ENCODE measurements around the gene C3. TPM values are rescaled to one million over a fixed set of nuclear protein-coding genes. Genes with fewer than 3 reads are reported as not detected.

The C3 gene
- total and polyA plus RNA-seq, 2 of the 13 experiments (the other 11 are each of a cell fraction or from before 2014, with no cell fraction given), result 1,455 to 6,272 TPM

GRCh38 chr19:6723108-6723618 lies 2.7 kb upstream of the C3 start (continued):
- TF ChIP-seq ZKSCAN8 (CRISPR knock-in tag; IDR thresholded peaks at IDR 0.05; ENCODE audit: borderline replicate concordance) (peak; percentile 81), GABPA (IDR thresholded peaks at IDR 0.05; ENCODE audit: low read depth, low read length) (no peak), GABPA (CRISPR knock-in tag; IDR thresholded peaks at IDR 0.05; ENCODE audit: low read depth) (peak; percentile 41), ZNF749 (CRISPR knock-in tag; IDR thresholded peaks at IDR 0.05; ENCODE audit: borderline replicate concordance) (no peak), ZZZ3 (CRISPR knock-in tag; IDR thresholded peaks at IDR 0.05; ENCODE audit: borderline replicate concordance) (no peak), KIAA2018 (CRISPR knock-in tag; IDR thresholded peaks at IDR 0.05; ENCODE audit: borderline replicate concordance) (no peak), ZNF24 (IDR thresholded peaks at IDR 0.05) (no peak), ZNF784 (CRISPR knock-in tag; IDR thresholded peaks at IDR 0.05; ENCODE audit: borderline replicate concordance) (no peak), PLSCR1 (CRISPR knock-in tag; IDR thresholded peaks at IDR 0.05; ENCODE audit: borderline replicate concordance) (no peak), ZNF766 (CRISPR knock-in tag; IDR thresholded peaks at IDR 0.05; ENCODE audit: borderline replicate concordance) (peak; percentile 58; the same call in 1 of the 2 replicates), KMT2B (CRISPR knock-in tag; IDR thresholded peaks at IDR 0.05) (peak; percentile 75), EED (CRISPR knock-in tag; IDR thresholded peaks at IDR 0.05) (no peak), SNAPC4 (CRISPR knock-in tag; IDR thresholded peaks at IDR 0.05) (no peak), ZNF546 (CRISPR knock-in tag; conservative IDR thresholded peaks at IDR 0.05) (no peak), FOXP1 (IDR thresholded peaks at IDR 0.05) (no peak), FOXP1 (CRISPR knock-in tag; IDR thresholded peaks at IDR 0.05) (peak; percentile 60; the same call in 1 of the 2 replicates)
